Measurements from ENCODE around the gene SPOPL. TPM values are rescaled to one million over a fixed set of nuclear protein-coding genes. Genes with fewer than 3 reads are reported as not detected.

Gene SPOPL
- total RNA-seq, 1 experiment from 2014 or later: 7.6 TPM

GRCh38 chr2:138550670-138551287, 49.2 kb downstream of the SPOPL start:
- in situ Hi-C loops (cut with HindIII; ENCODE audit: low pct_unique_long_range_greater_than_20kb, low sequenced_read_pairs): no loop called here
- no peak for DNase-seq (ENCODE audit: low read depth, low spot score)

GRCh38 chr2:138554123-138554522, 52.6 kb downstream of the SPOPL start:
- in situ Hi-C loops (cut with HindIII; ENCODE audit: low pct_unique_long_range_greater_than_20kb, low sequenced_read_pairs): no loop called here
- DNase-seq (ENCODE audit: low read depth, low spot score): no peak

- in situ Hi-C loops (cut with HindIII; ENCODE audit: low pct_unique_long_range_greater_than_20kb, low sequenced_read_pairs): no loop called here
- DNase-seq (ENCODE audit: low read depth, low spot score): no peak
These were observed 58.1 kb downstream of the SPOPL start for GRCh38 chr2:138559641-138560040.

GRCh38 chr2:138564586-138565229, 63.1 kb downstream of the SPOPL start:
- in situ Hi-C loops (cut with HindIII; ENCODE audit: low pct_unique_long_range_greater_than_20kb, low sequenced_read_pairs): no loop called here
- DNase-seq (ENCODE audit: low read depth, low spot score): no peak

- DNase-seq (ENCODE audit: low read depth, low spot score): no peak
- in situ Hi-C loops (cut with HindIII; ENCODE audit: low pct_unique_long_range_greater_than_20kb, low sequenced_read_pairs): no loop called here
These were observed 63.6 kb downstream of the SPOPL start for GRCh38 chr2:138565230-138565598.

- no peak for DNase-seq (ENCODE audit: low read depth, low spot score)
- in situ Hi-C loops (cut with HindIII; ENCODE audit: low pct_unique_long_range_greater_than_20kb, low sequenced_read_pairs): no loop called here
These were observed 70.7 kb downstream of the SPOPL start for GRCh38 chr2:138572318-138572717.

- in situ Hi-C loops (cut with HindIII; ENCODE audit: low pct_unique_long_range_greater_than_20kb, low sequenced_read_pairs): no loop called here
- DNase-seq (ENCODE audit: low read depth, low spot score): no peak
These were observed 75.5 kb downstream of the SPOPL start for GRCh38 chr2:138577066-138577465.

GRCh38 chr2:138579556-138579955, 78.0 kb downstream of the SPOPL start:
- in situ Hi-C loops (cut with HindIII; ENCODE audit: low pct_unique_long_range_greater_than_20kb, low sequenced_read_pairs): no loop called here
- no peak for DNase-seq (ENCODE audit: low read depth, low spot score)

GRCh38 chr2:138581909-138582308, 80.3 kb downstream of the SPOPL start:
- in situ Hi-C loops (cut with HindIII; ENCODE audit: low pct_unique_long_range_greater_than_20kb, low sequenced_read_pairs): no loop called here
- DNase-seq (ENCODE audit: low read depth, low spot score): no peak

- in situ Hi-C loops (cut with HindIII; ENCODE audit: low pct_unique_long_range_greater_than_20kb, low sequenced_read_pairs): no loop called here
- no peak for DNase-seq (ENCODE audit: low read depth, low spot score)
These were observed 88.1 kb downstream of the SPOPL start for GRCh38 chr2:138589663-138590062.

GRCh38 chr2:138596403-138596802, 94.8 kb downstream of the SPOPL start:
- DNase-seq (ENCODE audit: low read depth, low spot score): no peak
- in situ Hi-C loops (cut with HindIII; ENCODE audit: low pct_unique_long_range_greater_than_20kb, low sequenced_read_pairs): no loop called here

GRCh38 chr2:138600732-138601457, 99.3 kb downstream of the SPOPL start:
- in situ Hi-C loops (cut with HindIII; ENCODE audit: low pct_unique_long_range_greater_than_20kb, low sequenced_read_pairs): no loop called here
- no peak for DNase-seq (ENCODE audit: low read depth, low spot score)

GRCh38 chr2:138601458-138602165, 100.0 kb downstream of the SPOPL start:
- in situ Hi-C loops (cut with HindIII; ENCODE audit: low pct_unique_long_range_greater_than_20kb, low sequenced_read_pairs): no loop called here
- no peak for DNase-seq (ENCODE audit: low read depth, low spot score)

- in situ Hi-C loops (cut with HindIII; ENCODE audit: low pct_unique_long_range_greater_than_20kb, low sequenced_read_pairs): no loop called here
- DNase-seq (ENCODE audit: low read depth, low spot score): no peak
These were observed 100.5 kb downstream of the SPOPL start for GRCh38 chr2:138602166-138602460.

- in situ Hi-C loops (cut with HindIII; ENCODE audit: low pct_unique_long_range_greater_than_20kb, low sequenced_read_pairs): no loop called here
- DNase-seq (ENCODE audit: low read depth, low spot score): peak; percentile 11
These were observed 106.2 kb downstream of the SPOPL start for GRCh38 chr2:138607746-138608145.

GRCh38 chr2:138609446-138609845, 107.9 kb downstream of the SPOPL start:
- DNase-seq (ENCODE audit: low read depth, low spot score): no peak
- in situ Hi-C loops (cut with HindIII; ENCODE audit: low pct_unique_long_range_greater_than_20kb, low sequenced_read_pairs): no loop called here

- in situ Hi-C loops (cut with HindIII; ENCODE audit: low pct_unique_long_range_greater_than_20kb, low sequenced_read_pairs): no loop called here
- no peak for DNase-seq (ENCODE audit: low read depth, low spot score)
These were observed 108.8 kb downstream of the SPOPL start for GRCh38 chr2:138610201-138610953.

- in situ Hi-C loops (cut with HindIII; ENCODE audit: low pct_unique_long_range_greater_than_20kb, low sequenced_read_pairs): no loop called here
- DNase-seq (ENCODE audit: low read depth, low spot score): no peak
These were observed 113.7 kb downstream of the SPOPL start for GRCh38 chr2:138615257-138615656.

All from SK-MEL-5 (cell line).